ENCODE data around the gene TMEM192. TPM values are rescaled to one million over a fixed set of nuclear protein-coding genes. Genes with fewer than 3 reads are reported as not detected.

The TMEM192 gene
- 8.5 TPM for total RNA-seq

GRCh38 chr4:165112368-165113121 lies at the start of gene TMEM192:
TSS of gene TMEM192 (minus strand) at chr4:165112860. CDS start at chr4:165112773, 87 bp downstream.

GRCh38 chr4:165053645-165054044 lies 59.0 kb downstream of the TMEM192 start, which contains the start of gene TRIM75:
TSS of gene TRIM75 (plus strand) at chr4:165053866. CDS start at chr4:165059148, 5,282 bp downstream.

GRCh38 chr4:165031436-165032211 lies 81.0 kb downstream of the TMEM192 start, which contains the start of gene TRIM60:
TSS of gene TRIM60 (plus strand) at chr4:165031999. CDS start at chr4:165040073, 8,074 bp downstream.

Other genes with a start within 250 kb of the TMEM192 start
- gene APELA, start 235.7 kb downstream of the TMEM192 start, total RNA-seq, result not detected
- 3.2 TPM for gene TRIM61, start 135.2 kb downstream of the TMEM192 start, total RNA-seq
- gene TRIM60, start 80.9 kb downstream of the TMEM192 start, total RNA-seq, result not detected
- gene TRIM75, start 59.0 kb downstream of the TMEM192 start, total RNA-seq, result not detected
- 69.7 TPM for gene KLHL2, start 94.7 kb upstream of the TMEM192 start, total RNA-seq
- 442 TPM for gene MSMO1, start 214.8 kb upstream of the TMEM192 start, total RNA-seq

Data from diencephalon (tissue), 1 donor.